Pons (tissue), 1 donor: ENCODE data around the gene HNRNPA1L2.
"Not testable (repeated sequence)": the region's sequence is repeated elsewhere in the genome, so short reads cannot be mapped to it uniquely, and the experiment has no call there.

Experiments
- DNase-seq: peaks from one replicate; pipeline ENCODE4 v3.0.0-alpha.2; 2016; ENCODE audit warnings: low spot score

Gene HNRNPA1L2

GRCh38 chr13:52646967-52647366, 4.7 kb downstream of the HNRNPA1L2 start:
- no peak for DNase-seq

GRCh38 chr13:52650731-52651130, 8.5 kb downstream of the HNRNPA1L2 start:
- DNase-seq, result no peak

GRCh38 chr13:52651897-52652195, 9.6 kb downstream of the HNRNPA1L2 start:
- DNase-seq, result no peak

GRCh38 chr13:52652196-52652979, 10.2 kb downstream of the HNRNPA1L2 start, which contains the start of gene SUGT1:
SUGT1 (plus strand) TSS chr13:52652836; CDS start chr13:52652921, 85 bp downstream.
- DNase-seq, result peak; percentile 97

- DNase-seq, result no peak
Observed at GRCh38 chr13:52652980-52653303, 10.7 kb downstream of the HNRNPA1L2 start.

- DNase-seq, result no peak
Observed at GRCh38 chr13:52659340-52659739, 17.1 kb downstream of the HNRNPA1L2 start.

- DNase-seq, result no peak
Observed at GRCh38 chr13:52664272-52664671, 22.0 kb downstream of the HNRNPA1L2 start.

GRCh38 chr13:52665325-52665724, 23.1 kb downstream of the HNRNPA1L2 start:
- peak; percentile 30 for DNase-seq

- DNase-seq, result no peak
Observed at GRCh38 chr13:52669677-52670076, 27.4 kb downstream of the HNRNPA1L2 start.

GRCh38 chr13:52670726-52671125, 28.5 kb downstream of the HNRNPA1L2 start:
- no peak for DNase-seq

- DNase-seq, result no peak
Observed at GRCh38 chr13:52673465-52673864, 31.2 kb downstream of the HNRNPA1L2 start.

GRCh38 chr13:52677823-52678222, 35.6 kb downstream of the HNRNPA1L2 start:
- DNase-seq, result no peak

- not testable (repeated sequence) for DNase-seq
Observed at GRCh38 chr13:52685806-52686205, 43.6 kb downstream of the HNRNPA1L2 start.

GRCh38 chr13:52686376-52686775, 44.1 kb downstream of the HNRNPA1L2 start:
- no peak for DNase-seq
